Ishikawa (cell line): ENCODE measurements around the gene TSPY4.

Experiments
- CREB1 ChIP-seq: IDR thresholded peaks from 2 replicates; pipeline ENCODE4 v1.6.1; 2012; ENCODE audit warnings: low read depth
- EP300 ChIP-seq: IDR thresholded peaks from 2 replicates; pipeline ENCODE4 v1.6.1; 2012; ENCODE audit warnings: borderline replicate concordance
- FOXM1 ChIP-seq: IDR thresholded peaks from 2 replicates; pipeline ENCODE4 v1.6.1; 2012; ENCODE audit warnings: low read depth, borderline replicate concordance
- NFIC ChIP-seq: IDR thresholded peaks from 2 replicates; pipeline ENCODE4 v1.6.1; 2012
- TCF12 ChIP-seq: IDR thresholded peaks from 2 replicates; pipeline ENCODE4 v1.6.1; 2012; ENCODE audit warnings: low read depth
- TEAD4 ChIP-seq: IDR thresholded peaks from 2 replicates; pipeline ENCODE4 v1.6.1; 2012
- YY1 ChIP-seq: IDR thresholded peaks from 2 replicates; pipeline ENCODE4 v1.6.1; 2012; ENCODE audit warnings: low read depth
- ZBTB7A ChIP-seq: IDR thresholded peaks from 2 replicates; pipeline ENCODE4 v1.6.1; 2012; ENCODE audit warnings: low read depth
- TF ChIP-seq, protein P1 (sequence below): IDR thresholded peaks from 2 replicates; pipeline ENCODE4 v1.6.1; 2012
- TF ChIP-seq, protein P2 (sequence below): IDR thresholded peaks from 2 replicates; pipeline ENCODE4 v1.6.1; 2012

DNA sequence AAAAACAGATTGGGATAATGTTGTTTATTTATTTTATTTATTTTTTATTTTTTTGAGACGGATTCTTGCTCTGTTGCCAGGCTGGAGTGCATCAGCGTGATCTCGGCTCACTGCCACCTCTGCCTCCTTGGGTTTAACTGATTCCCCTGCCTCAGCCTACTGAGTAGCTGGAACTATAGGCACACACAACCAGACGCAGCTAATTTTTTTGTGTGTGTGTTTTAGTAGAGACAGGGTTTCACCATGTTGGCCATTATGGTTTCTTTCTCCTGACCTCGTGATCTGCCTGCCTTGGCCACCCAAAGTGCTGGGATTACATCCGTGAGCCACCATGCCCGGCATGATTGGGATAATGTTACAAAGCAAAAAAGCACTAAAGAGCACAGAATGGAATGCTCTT lies 16.3 kb upstream of the TSPY4 start:
- TF ChIP-seq, protein P1, sequence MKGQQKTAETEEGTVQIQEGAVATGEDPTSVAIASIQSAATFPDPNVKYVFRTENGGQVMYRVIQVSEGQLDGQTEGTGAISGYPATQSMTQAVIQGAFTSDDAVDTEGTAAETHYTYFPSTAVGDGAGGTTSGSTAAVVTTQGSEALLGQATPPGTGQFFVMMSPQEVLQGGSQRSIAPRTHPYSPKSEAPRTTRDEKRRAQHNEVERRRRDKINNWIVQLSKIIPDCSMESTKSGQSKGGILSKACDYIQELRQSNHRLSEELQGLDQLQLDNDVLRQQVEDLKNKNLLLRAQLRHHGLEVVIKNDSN, result no peak
- no peak for TF ChIP-seq YY1
- TF ChIP-seq CREB1, result no peak
- no peak for TF ChIP-seq EP300
- TF ChIP-seq, protein P2, sequence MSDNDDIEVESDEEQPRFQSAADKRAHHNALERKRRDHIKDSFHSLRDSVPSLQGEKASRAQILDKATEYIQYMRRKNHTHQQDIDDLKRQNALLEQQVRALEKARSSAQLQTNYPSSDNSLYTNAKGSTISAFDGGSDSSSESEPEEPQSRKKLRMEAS, result no peak
- no peak for TF ChIP-seq FOXM1
- no peak for TF ChIP-seq ZBTB7A
- no peak for TF ChIP-seq TEAD4
- no peak for TF ChIP-seq NFIC
- TF ChIP-seq TCF12, result no peak
